Activated T-cell treated with anti-CD3 and anti-CD28 coated beads, Interleukin-2, amount 50 U/mL, for 72 hours (primary cell): Measurements from ENCODE around the gene SLC25A44. TPM values are rescaled to one million over a fixed set of nuclear protein-coding genes. Genes with fewer than 3 reads are reported as not detected.

Experiments used
- ATAC-seq, 2 donors: fragments of 150-1000 bp; cut with Tn5 transposase; replicated peaks in 1 of 2; 2 replicates each; pipeline ENCODE4 v1.10.0; 2021; ENCODE audit warnings: moderate library complexity in 2 of 2, mild to moderate bottlenecking in 1 of 2
- DNase-seq, 2 donors: peaks; one replicate each; pipeline ENCODE4 v3.0.0; 2021 to 2022; ENCODE audit warnings: mixed read lengths in 1 of 2
- H3K27ac Mint-ChIP-seq: one replicate; pipeline ENCODE4 v1.8.0; 2022; ENCODE audit warnings: mild to moderate bottlenecking, moderate library complexity, mixed read lengths
- H3K27me3 Mint-ChIP-seq: one replicate; pipeline ENCODE4 v1.8.0; 2022; ENCODE audit warnings: low read depth, mixed read lengths
- H3K36me3 Mint-ChIP-seq, 2 donors: one replicate each; pipeline ENCODE4 v1.8.0; 2022; ENCODE audit warnings: mixed read lengths in 2 of 2, mild to moderate bottlenecking in 1 of 2; ENCODE audit not compliant: insufficient read depth in 2 of 2
- H3K4me1 Mint-ChIP-seq: one replicate; pipeline ENCODE4 v1.8.0; 2022; ENCODE audit warnings: low read depth, mixed read lengths
- H3K4me3 Mint-ChIP-seq, 2 donors: one replicate each; pipeline ENCODE4 v1.8.0; 2022; ENCODE audit warnings: mild to moderate bottlenecking in 2 of 2, mixed read lengths in 2 of 2, moderate library complexity in 2 of 2
- H3K9me3 Mint-ChIP-seq, 2 donors: one replicate each; pipeline ENCODE4 v1.8.0; 2022; ENCODE audit warnings: mixed read lengths in 2 of 2
- total RNA-seq, 2 donors: library from RNA; stranded (reverse); gene quantifications; one replicate each; pipeline ENCODE4 v1.2.3, GENCODE V29; 2022

SLC25A44 gene
- total RNA-seq, 2 donors from 2014 or later: 52.3 to 71.0 TPM

- H3K4me1 Mint-ChIP-seq: no peaks in the 10 kb centered on the region
- H3K9me3 Mint-ChIP-seq: no peaks in the 10 kb centered on the region
- H3K36me3 Mint-ChIP-seq: peaks cover 8 to 30% of the 10 kb centered on the region in 2 donors
- no peak overlapping the region for H3K27ac Mint-ChIP-seq
- no peaks in the 10 kb centered on the region for H3K27me3 Mint-ChIP-seq
- no peak overlapping the region for H3K4me3 Mint-ChIP-seq
- DNase-seq (no peak), ATAC-seq (no peak)
Observed at GRCh38 chr1:156257711-156258110, 63.8 kb downstream of the SLC25A44 start.

GRCh38 chr1:156258859-156259258 is 65.0 kb downstream of the SLC25A44 start:
- Mint-ChIP-seq H3K27ac (no peak overlapping the region), H3K27me3 (no peaks in the 10 kb centered on the region), H3K9me3 (no peaks in the 10 kb centered on the region), H3K36me3 (peaks cover 10 to 32% of the 10 kb centered on the region in 2 donors), H3K4me3 (no peak overlapping the region), H3K4me1 (no peaks in the 10 kb centered on the region)
- DNase-seq (no peak), ATAC-seq (no peak)

- Mint-ChIP-seq H3K9me3 (no peaks in the 10 kb centered on the region), H3K27ac (peak overlapping the region; percentile 44), H3K4me3 (no peak overlapping the region), H3K36me3 (peaks cover 14 to 31% of the 10 kb centered on the region in 2 donors), H3K4me1 (no peaks in the 10 kb centered on the region), H3K27me3 (no peaks in the 10 kb centered on the region)
- ATAC-seq (no peak), DNase-seq (no peak)
Observed at GRCh38 chr1:156259805-156260204, 65.9 kb downstream of the SLC25A44 start.

GRCh38 chr1:156260896-156261295 is 67.0 kb downstream of the SLC25A44 start:
- Mint-ChIP-seq H3K27ac (no peak overlapping the region), H3K36me3 (peaks cover 17 to 39% of the 10 kb centered on the region in 2 donors), H3K4me3 (no peak overlapping the region), H3K27me3 (no peaks in the 10 kb centered on the region), H3K4me1 (no peaks in the 10 kb centered on the region), H3K9me3 (no peaks in the 10 kb centered on the region)
- no peak for DNase-seq
- no peak for ATAC-seq

Other genes with a start within 250 kb of the SLC25A44 start
- gene ARHGEF2, start 215.6 kb upstream of the SLC25A44 start, total RNA-seq: 100 to 1,000 TPM; 152 to 163 TPM
- 100 to 1,000 TPM; 193 to 234 TPM for gene SSR2, start 173.2 kb upstream of the SLC25A44 start, total RNA-seq
- gene UBQLN4, start 140.3 kb upstream of the SLC25A44 start, total RNA-seq: 10 to 100 TPM; 31.4 to 42.6 TPM
- gene LAMTOR2, start 139.3 kb upstream of the SLC25A44 start, total RNA-seq: 10 to 100 TPM; 58.7 to 61.8 TPM
- under 1 TPM; 0.53 to 0.95 TPM for gene RAB25, start 132.9 kb upstream of the SLC25A44 start, total RNA-seq
- gene MEX3A, start 111.6 kb upstream of the SLC25A44 start, total RNA-seq: under 1 TPM; 0.31 to 0.97 TPM
- gene LMNA, start 79.4 kb upstream of the SLC25A44 start, total RNA-seq: 100 to 1,000 TPM; 125 to 159 TPM
- gene SEMA4A, start 40.5 kb upstream of the SLC25A44 start, total RNA-seq: 10 to 100 TPM; 63.7 to 80.3 TPM
- gene PMF1, start 18.9 kb downstream of the SLC25A44 start, total RNA-seq: 100 to 1,000 TPM; 122 to 127 TPM
- gene BGLAP, start 48.1 kb downstream of the SLC25A44 start, total RNA-seq: 1 to 10 TPM; 6.8 to 7.4 TPM
- 10 to 100 TPM in 1 of 2 donors, 1 to 10 TPM in 1; 9.6 to 10.4 TPM for gene PAQR6, start 54.0 kb downstream of the SLC25A44 start, total RNA-seq
- 10 to 100 TPM; 77.0 to 79.7 TPM for gene SMG5, start 88.7 kb downstream of the SLC25A44 start, total RNA-seq
- 10 to 100 TPM; 18.7 to 23.9 TPM for gene TMEM79, start 90.2 kb downstream of the SLC25A44 start, total RNA-seq
- gene GLMP, start 101.6 kb downstream of the SLC25A44 start, total RNA-seq: 10 to 100 TPM; 14.9 to 19.0 TPM
- under 1 TPM; 0.65 to 0.91 TPM for gene VHLL, start 105.2 kb downstream of the SLC25A44 start, total RNA-seq
- gene CCT3, start 144.2 kb downstream of the SLC25A44 start, total RNA-seq: 100 to 1,000 TPM; 183 to 221 TPM
- gene TSACC, start 144.4 kb downstream of the SLC25A44 start, total RNA-seq: under 1 TPM in 1 of 2 donors, not detected in 1; 0.94 TPM
- not detected for gene RHBG, start 175.1 kb downstream of the SLC25A44 start, total RNA-seq